ENCODE data around the gene ARPC4. TPM values are rescaled to one million over a fixed set of nuclear protein-coding genes. Genes with fewer than 3 reads are reported as not detected.
"Not testable (repeated sequence)": the region's sequence is repeated elsewhere in the genome, so short reads cannot be mapped to it uniquely, and the experiment has no call there.

Gene ARPC4
- total RNA-seq, 1 donor from 2014 or later, result 179 TPM

GRCh38 chr3:9852528-9852927, 59.6 kb downstream of the ARPC4 start:
- Mint-ChIP-seq H3K36me3 (ENCODE audit: low read depth) (no peaks in the 10 kb centered on the region), H3K27me3 (ENCODE audit: low read depth) (peaks cover 6% of the 10 kb centered on the region), H3K4me3 (ENCODE audit: unreplicated experiment) (no peak overlapping the region), H3K9me3 (ENCODE audit: low read depth) (no peaks in the 10 kb centered on the region), H3K27ac (ENCODE audit: unreplicated experiment) (no peak overlapping the region), H3K4me1 (ENCODE audit: low read depth) (peaks cover 3% of the 10 kb centered on the region)
- no peak for DNase-seq (ENCODE audit: low spot score)
- TF ChIP-seq, protein P1, sequence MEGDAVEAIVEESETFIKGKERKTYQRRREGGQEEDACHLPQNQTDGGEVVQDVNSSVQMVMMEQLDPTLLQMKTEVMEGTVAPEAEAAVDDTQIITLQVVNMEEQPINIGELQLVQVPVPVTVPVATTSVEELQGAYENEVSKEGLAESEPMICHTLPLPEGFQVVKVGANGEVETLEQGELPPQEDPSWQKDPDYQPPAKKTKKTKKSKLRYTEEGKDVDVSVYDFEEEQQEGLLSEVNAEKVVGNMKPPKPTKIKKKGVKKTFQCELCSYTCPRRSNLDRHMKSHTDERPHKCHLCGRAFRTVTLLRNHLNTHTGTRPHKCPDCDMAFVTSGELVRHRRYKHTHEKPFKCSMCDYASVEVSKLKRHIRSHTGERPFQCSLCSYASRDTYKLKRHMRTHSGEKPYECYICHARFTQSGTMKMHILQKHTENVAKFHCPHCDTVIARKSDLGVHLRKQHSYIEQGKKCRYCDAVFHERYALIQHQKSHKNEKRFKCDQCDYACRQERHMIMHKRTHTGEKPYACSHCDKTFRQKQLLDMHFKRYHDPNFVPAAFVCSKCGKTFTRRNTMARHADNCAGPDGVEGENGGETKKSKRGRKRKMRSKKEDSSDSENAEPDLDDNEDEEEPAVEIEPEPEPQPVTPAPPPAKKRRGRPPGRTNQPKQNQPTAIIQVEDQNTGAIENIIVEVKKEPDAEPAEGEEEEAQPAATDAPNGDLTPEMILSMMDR (IDR thresholded peaks at IDR 0.05), result no peak

GRCh38 chr3:9854291-9854940, 61.5 kb downstream of the ARPC4 start:
- DNase-seq (ENCODE audit: low spot score); H3K36me3 Mint-ChIP-seq (ENCODE audit: low read depth); H3K27ac Mint-ChIP-seq (ENCODE audit: unreplicated experiment); H3K4me3 Mint-ChIP-seq (ENCODE audit: unreplicated experiment); H3K4me1 Mint-ChIP-seq (ENCODE audit: low read depth); H3K27me3 Mint-ChIP-seq (ENCODE audit: low read depth); H3K9me3 Mint-ChIP-seq (ENCODE audit: low read depth): not testable (repeated sequence)

DNA sequence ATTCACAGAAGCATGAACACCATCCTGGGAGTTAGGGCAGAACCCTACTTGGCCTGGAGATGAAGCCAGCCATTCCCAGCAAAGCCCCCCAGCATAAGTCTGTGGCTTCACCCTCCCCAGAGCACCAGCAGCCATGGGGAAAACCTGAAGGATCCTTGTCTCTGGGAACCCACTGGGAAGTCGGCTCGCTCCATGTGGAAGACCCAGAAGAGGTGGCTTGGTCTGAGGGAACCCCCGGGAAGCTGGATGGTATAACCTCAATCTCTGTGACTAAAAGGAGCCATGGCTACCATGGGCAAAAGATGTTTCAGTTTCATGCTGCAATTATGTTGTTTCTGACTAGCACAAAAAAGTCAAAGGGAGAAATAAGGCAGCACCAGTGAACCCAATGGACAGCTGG, 62.7 kb downstream of the ARPC4 start:
- H3K4me3 Mint-ChIP-seq (ENCODE audit: unreplicated experiment), result no peak overlapping the region
- H3K27ac Mint-ChIP-seq (ENCODE audit: unreplicated experiment), result no peak overlapping the region
- H3K27me3 Mint-ChIP-seq (ENCODE audit: low read depth), result peaks cover 6% of the 10 kb centered on the region
- H3K9me3 Mint-ChIP-seq (ENCODE audit: low read depth), result no peaks in the 10 kb centered on the region
- DNase-seq (ENCODE audit: low spot score), result no peak
- no peaks in the 10 kb centered on the region for H3K36me3 Mint-ChIP-seq (ENCODE audit: low read depth)
- TF ChIP-seq, protein P1 (IDR thresholded peaks at IDR 0.05), result no peak
- H3K4me1 Mint-ChIP-seq (ENCODE audit: low read depth), result no peaks in the 10 kb centered on the region

Other genes with a start within 250 kb of the ARPC4 start
- not detected in 3 replicates for gene LHFPL4, start 239.3 kb upstream of the ARPC4 start, total RNA-seq
- gene MTMR14, start 143.6 kb upstream of the ARPC4 start, total RNA-seq, result 17.1 to 22.2 TPM (median 19.1 TPM) in 3 replicates
- gene CPNE9, start 89.2 kb upstream of the ARPC4 start, total RNA-seq, result not detected in 3 replicates
- 14.6 to 18.8 TPM (median 15.5 TPM) in 3 replicates for gene BRPF1, start 61.3 kb upstream of the ARPC4 start, total RNA-seq
- gene OGG1, start 43.1 kb upstream of the ARPC4 start, total RNA-seq, result 23.8 to 26.7 TPM (median 24.2 TPM) in 3 replicates
- 9.7 to 20.9 TPM (median 19.3 TPM) in 3 replicates for gene CAMK1, start 23.1 kb upstream of the ARPC4 start, total RNA-seq
- 42.2 to 69.9 TPM (median 69.6 TPM) in 3 replicates for gene TADA3, start 609 bp upstream of the ARPC4 start, total RNA-seq
- 31.5 to 44.9 TPM (median 38.7 TPM) in 3 replicates for gene TTLL3, start 17.2 kb downstream of the ARPC4 start, total RNA-seq
- gene RPUSD3, start 50.9 kb downstream of the ARPC4 start, total RNA-seq, result 26.9 to 31.4 TPM (median 27.7 TPM) in 3 replicates
- gene CIDEC, start 87.2 kb downstream of the ARPC4 start, total RNA-seq, result not detected in 3 replicates
- gene JAGN1, start 97.5 kb downstream of the ARPC4 start, total RNA-seq, result 20.3 to 25.1 TPM (median 24.5 TPM) in 3 replicates
- 0.42 to 1.6 TPM (median 0.92 TPM) in 3 replicates for gene IL17RE, start 109.8 kb downstream of the ARPC4 start, total RNA-seq
- gene IL17RC, start 124.0 kb downstream of the ARPC4 start, total RNA-seq, result 20.8 to 26.4 TPM (median 21.3 TPM) in 3 replicates
- 26.5 to 29.9 TPM (median 28.2 TPM) in 3 replicates for gene CRELD1, start 140.8 kb downstream of the ARPC4 start, total RNA-seq
- 3.9 to 7.6 TPM (median 3.9 TPM) in 3 replicates for gene PRRT3, start 159.3 kb downstream of the ARPC4 start, total RNA-seq
- gene EMC3, start 193.8 kb downstream of the ARPC4 start, total RNA-seq, result 51.5 to 60.0 TPM (median 52.9 TPM) in 3 replicates
- 3.6 to 8.1 TPM (median 3.6 TPM) in 3 replicates for gene FANCD2, start 233.4 kb downstream of the ARPC4 start, total RNA-seq

Measured in chondrocyte (in vitro differentiated cells).